ENCODE measurements around the gene LPXN.

GRCh38 chr11:58502004-58502403 lies 73.7 kb downstream of the LPXN start:
- no peak for TF ChIP-seq POLR2A (IDR thresholded peaks at IDR 0.05)
- TF ChIP-seq CTCF (IDR thresholded peaks at IDR 0.05) = no peak
